Activated CD8-positive, alpha-beta memory T cell treated with anti-CD3 and anti-CD28 coated beads for 4 hours (primary cell): Measurements from ENCODE around the gene RABGGTB.
A peak's percentile ranks its signal among the peaks of the same experiment; 100 is the strongest.
"Not testable (repeated sequence)": the region's sequence is repeated elsewhere in the genome, so short reads cannot be mapped to it uniquely, and the experiment has no call there.

ENCODE experiments used
- DNase-seq, 2 donors: peaks; one replicate each; pipeline ENCODE4 v3.0.0-alpha.2; 2020; ENCODE audit warnings: low read depth in 2 of 2

Gene RABGGTB

GRCh38 chr1:75785983-75786853, at the start of gene RABGGTB:
TSS of gene RABGGTB (plus strand) at chr1:75786256. CDS start at chr1:75786272, 16 bp downstream.
- DNase-seq, result peak; percentile 87 to 88

GRCh38 chr1:75742047-75742625, 43.9 kb upstream of the RABGGTB start:
- DNase-seq, result no peak

- DNase-seq, result no peak
Measured at GRCh38 chr1:75745276-75745675, 40.8 kb upstream of the RABGGTB start.

GRCh38 chr1:75757210-75757609, 28.8 kb upstream of the RABGGTB start:
- DNase-seq, result not testable (repeated sequence)

GRCh38 chr1:75758543-75758942, 27.5 kb upstream of the RABGGTB start:
- DNase-seq, result not testable (repeated sequence)

GRCh38 chr1:75764057-75764655, 21.9 kb upstream of the RABGGTB start:
- no peak for DNase-seq

- no peak for DNase-seq
Measured at GRCh38 chr1:75765697-75766355, 20.2 kb upstream of the RABGGTB start.

- no peak for DNase-seq
Measured at GRCh38 chr1:75768016-75768415, 18.0 kb upstream of the RABGGTB start.

- DNase-seq, result no peak
Measured at GRCh38 chr1:75770761-75771160, 15.3 kb upstream of the RABGGTB start.

GRCh38 chr1:75771978-75772377, 14.1 kb upstream of the RABGGTB start:
- DNase-seq, result no peak

GRCh38 chr1:75777812-75778211, 8.2 kb upstream of the RABGGTB start:
- not testable (repeated sequence) for DNase-seq

- DNase-seq, result not testable (repeated sequence)
Measured at GRCh38 chr1:75778694-75779093, 7.4 kb upstream of the RABGGTB start.

- not testable (repeated sequence) for DNase-seq
Measured at GRCh38 chr1:75780183-75780582, 5.9 kb upstream of the RABGGTB start.

GRCh38 chr1:75783920-75784319, 2.1 kb upstream of the RABGGTB start:
- DNase-seq, result not testable (repeated sequence)

GRCh38 chr1:75785320-75785982, 605 bp upstream of the RABGGTB start:
- no peak for DNase-seq

- DNase-seq, result no peak
Measured at GRCh38 chr1:75786901-75787493, 941 bp downstream of the RABGGTB start.

GRCh38 chr1:75787524-75787923, 1.5 kb downstream of the RABGGTB start:
- DNase-seq, result no peak

- no peak for DNase-seq
Measured at GRCh38 chr1:75789988-75790387, 3.9 kb downstream of the RABGGTB start.

GRCh38 chr1:75791022-75791421, 5.0 kb downstream of the RABGGTB start:
- DNase-seq, result no peak

GRCh38 chr1:75792091-75792490, 6.0 kb downstream of the RABGGTB start:
- DNase-seq, result no peak

- no peak for DNase-seq
Measured at GRCh38 chr1:75794382-75794781, 8.3 kb downstream of the RABGGTB start.
